NCI-H2081 treated with DMSO at 0.1 percent for 48 hours (cell line): Measurements from ENCODE around the gene HDGF.

ENCODE experiments used
- DNase-seq: peaks from one replicate; lab custom pipeline; 2025; lab: John Stamatoyannopoulos, UW

The HDGF gene

DNA sequence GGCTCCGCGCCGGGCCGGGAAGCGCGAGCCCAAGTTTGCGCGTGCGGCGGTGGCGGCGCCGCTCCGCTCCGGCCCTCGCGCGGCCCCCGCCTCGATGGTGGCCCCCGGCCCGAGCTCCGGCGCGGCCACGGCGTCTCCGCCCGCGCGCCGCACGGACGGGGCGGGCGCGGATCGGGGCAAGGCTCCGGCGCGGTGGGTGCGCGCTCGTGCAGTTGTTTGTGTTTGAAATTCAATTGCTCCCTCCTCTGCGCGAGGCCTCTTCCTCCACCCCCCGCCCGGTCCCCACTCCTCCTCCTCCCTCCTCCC, at the start of gene HDGF:
HDGF (minus strand) TSS at position 225 of the 306 bp plus-strand sequence. CDS start 246 bp downstream, outside the sequence.
- DNase-seq = no peak

DNA sequence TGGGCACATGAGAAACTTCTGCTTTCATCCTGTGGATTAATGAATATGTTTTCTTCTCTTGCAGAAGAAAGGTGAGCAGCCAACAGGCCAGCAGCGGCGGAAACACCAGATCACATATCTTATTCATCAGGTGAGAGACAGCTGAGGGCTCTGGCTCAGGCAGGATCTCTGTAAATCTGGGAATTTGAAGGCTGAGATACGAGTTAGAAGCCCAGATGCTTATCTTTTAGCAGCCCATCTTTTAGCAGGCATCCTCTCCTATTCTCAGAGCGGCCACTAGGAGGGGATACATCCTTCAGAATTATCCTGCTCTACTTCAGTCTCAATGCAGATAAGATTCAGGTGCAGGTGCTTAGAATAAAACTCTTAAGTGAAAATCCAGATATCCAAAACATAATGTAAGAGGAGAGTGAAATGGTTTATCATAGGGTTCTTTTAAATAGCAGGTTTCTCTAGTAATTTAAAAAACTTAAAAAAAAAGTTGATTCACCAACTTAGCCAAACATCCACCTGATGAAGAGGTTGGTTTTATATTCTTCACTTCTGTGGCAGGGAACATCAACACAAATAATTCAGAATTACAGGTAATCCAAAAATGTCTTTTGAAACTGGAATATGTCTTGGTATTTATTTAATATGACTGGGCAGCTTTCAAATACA, 45.9 kb upstream of the HDGF start:
- DNase-seq = no peak

DNA sequence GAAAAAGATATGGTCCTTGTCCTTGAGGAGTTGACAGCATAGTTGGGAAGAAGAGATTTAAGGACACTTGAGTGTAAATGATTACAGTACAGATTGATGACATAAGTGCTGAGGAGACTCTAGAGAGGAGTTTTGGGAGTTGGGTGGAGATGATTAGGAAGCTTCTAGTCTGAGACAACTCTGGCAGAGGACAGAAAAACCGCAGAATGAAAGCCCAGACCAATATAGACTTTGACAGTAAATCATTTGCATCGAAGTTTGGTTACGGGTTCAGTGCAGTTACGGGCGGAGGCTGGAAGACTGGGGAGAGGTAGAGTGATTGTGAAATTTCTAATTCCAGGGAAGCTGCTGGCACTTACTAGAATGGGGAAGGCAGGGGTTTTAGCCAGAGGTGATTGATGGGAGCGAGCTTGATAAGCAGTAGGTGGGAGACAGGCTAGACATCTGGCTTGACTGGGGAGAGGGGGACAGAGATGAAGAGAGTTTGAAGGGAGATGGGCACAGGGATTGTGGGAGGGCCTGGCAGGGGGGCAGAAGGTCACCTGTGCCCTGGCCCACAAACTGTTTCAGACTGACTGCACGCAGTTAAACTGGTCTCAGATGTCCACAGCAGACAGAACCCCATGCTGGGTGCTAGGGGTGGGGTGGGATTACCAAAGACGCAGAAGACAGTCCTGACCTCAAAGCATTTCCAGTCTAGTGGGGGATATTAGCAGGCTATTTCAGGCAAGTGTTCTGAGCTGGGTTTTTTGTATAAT, 45.0 kb upstream of the HDGF start:
- no peak for DNase-seq

DNA sequence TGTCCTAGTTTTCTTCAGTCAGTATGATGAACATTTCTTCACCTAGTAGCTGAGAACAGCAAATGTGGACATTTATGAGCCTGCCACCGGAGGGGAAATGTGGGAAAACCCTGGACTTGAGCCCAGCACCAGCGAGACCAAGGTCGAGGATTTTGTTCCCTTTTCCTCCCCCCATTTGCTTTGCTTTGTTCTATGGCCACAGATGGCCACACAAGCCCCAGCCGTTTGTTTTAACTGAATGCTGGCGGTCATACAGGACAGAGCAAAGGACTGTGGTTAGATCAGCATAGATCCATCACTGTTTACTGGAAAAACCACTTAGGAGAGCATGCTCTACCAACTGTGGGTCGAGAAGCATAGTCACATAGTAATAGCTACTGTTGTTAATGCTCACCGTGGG, 44.3 kb upstream of the HDGF start:
- no peak for DNase-seq

DNA sequence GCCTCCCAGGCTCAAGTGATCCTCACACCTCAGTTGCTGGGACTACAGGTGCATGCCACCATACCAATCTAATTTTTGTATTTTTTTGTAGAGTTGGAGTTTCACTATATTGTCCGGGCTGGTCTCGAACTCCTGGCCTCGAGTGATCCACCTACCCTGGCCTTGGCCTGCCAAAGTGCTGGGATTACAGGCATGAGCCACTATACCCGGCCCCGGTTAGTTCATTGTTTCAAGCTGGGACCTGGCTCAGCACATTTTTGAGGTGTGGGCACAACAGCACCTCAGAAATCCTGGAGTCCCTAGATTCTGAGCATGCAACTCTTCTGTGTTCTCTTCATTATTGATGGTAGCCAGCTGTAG, 43.9 kb upstream of the HDGF start:
- no peak for DNase-seq

DNA sequence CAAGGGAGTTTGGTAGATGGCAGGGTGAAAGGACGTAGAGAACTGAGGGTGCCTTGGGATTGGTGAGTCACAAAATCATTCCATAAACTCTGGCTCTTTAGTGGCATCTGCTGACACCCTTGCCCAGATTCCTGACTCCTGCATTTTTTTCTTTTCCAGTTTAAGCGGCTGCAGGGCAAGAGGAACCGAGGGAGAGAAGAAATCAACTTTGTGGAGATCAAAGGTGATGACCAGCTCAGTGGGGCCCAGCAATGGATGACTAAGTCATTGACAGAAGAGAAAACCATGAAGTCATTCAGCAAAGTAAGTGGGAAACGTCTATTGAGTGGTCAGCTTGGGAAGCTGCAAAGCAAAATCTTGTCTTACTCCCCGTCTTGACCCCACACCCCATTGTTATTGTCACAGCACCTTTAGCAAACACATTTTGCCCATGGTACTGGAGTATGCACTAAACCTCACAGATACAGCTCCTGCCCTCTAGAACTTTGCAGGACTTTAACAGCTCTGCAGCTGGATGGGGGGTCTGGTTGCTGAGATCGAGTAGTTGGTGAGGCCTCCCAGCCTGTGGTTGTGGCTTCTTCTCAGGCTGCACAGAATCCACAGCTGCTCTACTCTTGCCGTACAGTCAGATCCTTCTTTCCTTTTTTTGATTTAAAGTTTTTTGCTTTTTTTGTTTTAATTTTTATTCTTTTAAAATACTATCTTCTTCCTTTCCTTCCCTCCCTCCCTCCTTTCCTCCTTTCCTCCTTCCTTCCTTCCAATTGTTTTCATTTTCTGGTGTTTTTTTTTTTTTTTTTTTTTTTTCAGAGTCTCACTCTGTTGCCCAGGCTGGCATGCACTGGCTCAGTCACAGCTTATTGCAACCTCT, 43.3 kb upstream of the HDGF start:
- no peak for DNase-seq

DNA sequence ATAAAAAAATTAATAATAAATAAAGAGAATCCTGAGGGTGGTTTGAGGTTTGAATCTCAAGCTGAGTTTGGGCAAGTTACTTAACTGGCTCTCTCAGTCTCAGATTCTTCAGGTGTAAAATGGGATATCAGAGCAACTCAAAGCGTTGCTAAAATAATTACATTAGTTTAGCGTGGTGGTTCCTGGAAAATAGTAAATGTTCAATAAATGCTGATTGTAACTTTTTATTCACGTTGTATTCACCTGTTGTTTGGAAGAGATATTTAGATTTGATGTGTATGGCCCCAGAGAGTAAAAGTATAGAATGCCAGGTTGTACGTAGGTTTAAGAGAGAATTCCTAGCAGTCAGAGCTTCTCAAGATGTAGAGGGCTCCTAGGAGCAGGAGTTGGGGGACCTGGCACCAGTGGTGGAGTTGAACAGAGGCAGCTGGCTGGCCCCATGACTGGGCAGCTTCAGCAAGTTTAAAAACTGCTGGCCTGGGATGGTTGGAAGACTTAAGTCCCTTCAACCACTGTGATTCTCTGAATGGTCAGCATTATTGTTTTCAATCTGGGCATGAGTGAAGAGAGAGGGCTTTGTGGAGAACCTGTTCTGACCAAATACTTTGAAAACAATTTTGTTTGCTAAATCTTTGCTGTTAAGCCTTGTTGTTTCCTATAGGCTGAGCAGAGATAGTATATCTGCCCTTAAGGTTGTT, 38.3 kb upstream of the HDGF start:
- DNase-seq = no peak

DNA sequence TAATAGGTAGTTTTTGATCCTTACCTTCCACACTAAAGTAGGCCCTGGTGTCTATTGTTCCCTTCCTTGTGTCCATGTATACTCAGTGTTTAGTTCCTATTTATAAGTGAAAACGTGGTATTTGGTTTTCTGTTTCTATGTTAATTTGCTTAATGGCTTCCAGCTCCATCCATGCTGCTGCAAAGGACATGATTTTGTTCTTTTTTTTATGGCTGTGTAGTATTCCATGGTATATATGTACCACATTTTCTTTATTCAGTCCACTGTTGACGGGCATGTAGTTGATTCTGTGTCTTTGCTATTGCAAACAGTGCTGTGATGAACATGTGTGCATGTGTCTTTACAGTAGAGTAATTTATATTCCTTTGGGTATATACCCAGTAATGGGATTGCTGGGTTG, 36.7 kb upstream of the HDGF start:
- DNase-seq = no peak

DNA sequence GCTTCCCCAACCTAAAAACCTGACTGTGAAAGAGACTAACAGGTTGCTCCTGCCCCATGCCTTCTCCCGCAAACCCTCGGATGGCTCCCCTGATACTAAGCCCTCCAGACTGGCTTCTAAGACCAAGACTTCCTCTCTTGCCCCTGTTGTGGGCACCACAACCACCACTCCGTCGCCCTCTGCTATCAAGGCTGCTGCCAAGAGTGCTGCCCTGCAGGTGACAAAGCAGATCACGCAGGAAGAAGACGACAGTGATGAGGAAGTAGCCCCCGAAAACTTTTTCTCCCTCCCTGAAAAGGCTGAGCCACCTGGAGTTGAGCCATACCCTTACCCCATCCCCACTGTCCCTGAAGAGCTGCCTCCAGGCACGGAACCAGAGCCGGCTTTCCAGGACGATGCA, 35.2 kb upstream of the HDGF start:
- no peak for DNase-seq

DNA sequence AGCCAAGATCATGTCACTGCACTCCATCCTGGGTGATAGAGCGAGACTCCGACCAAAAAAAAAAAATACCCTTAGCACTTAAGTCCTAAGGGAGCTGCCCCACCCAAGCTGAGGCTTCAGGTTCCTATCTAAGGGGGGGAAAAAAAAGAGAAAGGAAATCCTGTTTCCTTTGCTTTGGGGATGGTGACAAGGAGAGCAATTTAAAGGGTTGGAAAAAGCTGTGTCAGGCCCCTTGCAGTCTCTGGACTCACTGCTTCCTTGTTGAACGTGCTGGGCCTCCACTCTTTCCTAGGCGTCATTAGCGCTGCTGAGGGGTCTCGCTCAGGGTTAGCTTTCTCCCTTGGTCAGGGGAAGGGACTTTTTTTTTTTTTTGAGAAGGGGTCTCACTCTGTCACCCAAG, 34.0 kb upstream of the HDGF start:
- DNase-seq = no peak

DNA sequence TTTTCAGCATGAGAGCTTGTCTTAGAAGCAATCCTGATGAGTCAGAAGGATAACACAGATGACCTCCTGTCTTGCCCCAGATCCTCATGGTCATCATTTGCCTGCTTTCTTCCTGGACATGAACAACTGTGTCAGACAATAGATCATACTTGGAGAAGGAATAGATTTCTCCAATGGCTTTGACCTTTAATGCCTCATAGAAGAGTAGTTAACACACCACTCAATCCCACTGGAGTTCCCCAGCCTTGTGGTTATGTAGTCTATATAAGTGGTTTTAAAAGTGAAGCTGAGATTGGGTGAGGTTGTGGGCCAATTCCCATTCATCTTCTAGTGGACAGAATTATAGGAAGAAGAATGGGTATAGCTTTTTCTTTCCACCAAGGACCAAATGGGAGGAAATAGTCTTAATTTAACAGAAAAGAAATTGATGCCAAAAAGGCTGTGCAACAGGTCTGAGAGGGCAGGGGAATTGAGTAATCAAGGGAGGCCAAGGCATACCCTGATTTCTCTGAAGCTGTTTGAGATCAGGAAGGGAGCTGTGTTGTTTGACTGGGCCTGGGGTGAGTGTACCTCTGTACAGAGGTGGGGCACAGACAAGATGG, 30.2 kb upstream of the HDGF start:
- DNase-seq = no peak

DNA sequence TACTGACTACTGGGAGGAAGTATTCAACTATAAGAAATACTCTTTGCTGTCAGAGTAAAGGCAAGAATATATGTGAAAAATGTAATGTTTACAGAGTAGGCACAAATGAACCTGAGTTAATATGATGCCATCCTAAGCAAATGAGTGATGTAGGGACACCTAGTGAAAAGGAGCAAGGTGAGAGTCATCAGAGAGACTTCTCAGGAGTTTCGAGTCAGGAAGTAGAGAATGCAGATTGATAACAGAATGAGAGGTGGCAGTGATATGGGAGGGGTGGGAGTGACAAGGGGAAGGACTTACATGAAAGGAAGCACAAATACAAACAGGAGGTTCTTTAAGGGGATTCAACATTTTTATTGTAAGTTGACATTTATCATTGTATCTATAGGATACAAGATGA, 26.1 kb upstream of the HDGF start:
- no peak for DNase-seq

DNA sequence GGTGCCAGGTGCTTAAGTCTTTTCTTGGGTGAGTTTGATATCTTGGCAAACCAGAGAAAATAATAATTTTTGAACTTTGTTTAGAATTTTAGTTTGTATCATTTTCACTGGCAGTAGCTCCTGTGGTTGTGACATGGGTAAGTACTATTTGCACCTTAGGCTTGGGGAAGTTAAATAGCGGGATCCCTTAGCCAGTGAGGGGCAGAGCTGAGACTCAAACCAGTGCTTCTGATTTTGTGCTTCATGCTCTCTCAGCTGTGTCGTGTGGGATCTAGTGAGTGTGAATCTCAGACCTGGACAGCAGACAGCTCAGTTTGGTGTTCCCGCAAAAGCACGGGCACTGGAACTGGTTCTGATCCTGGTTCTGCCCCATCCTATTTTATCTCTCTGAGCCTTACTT, 25.5 kb upstream of the HDGF start:
- DNase-seq = no peak

DNA sequence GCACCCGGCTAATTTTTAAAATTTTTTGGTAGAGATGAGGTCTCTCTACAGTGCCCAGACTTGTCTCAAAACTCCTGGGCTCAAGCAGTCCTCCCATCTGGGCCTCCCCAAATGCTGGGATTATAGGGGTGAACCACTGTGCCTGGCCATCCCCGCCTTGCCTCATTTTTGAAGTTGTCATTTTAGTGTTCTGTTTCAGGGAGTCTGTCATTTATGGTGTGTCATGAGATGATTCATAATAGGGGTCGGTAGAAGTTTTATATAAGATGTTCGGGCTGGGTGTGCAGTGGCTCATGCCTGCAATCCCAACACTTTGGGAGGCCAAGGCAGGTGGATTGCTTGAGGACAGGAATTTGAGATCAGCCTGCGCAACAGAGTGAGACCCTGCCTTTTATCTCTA, 24.3 kb upstream of the HDGF start:
- DNase-seq = no peak

DNA sequence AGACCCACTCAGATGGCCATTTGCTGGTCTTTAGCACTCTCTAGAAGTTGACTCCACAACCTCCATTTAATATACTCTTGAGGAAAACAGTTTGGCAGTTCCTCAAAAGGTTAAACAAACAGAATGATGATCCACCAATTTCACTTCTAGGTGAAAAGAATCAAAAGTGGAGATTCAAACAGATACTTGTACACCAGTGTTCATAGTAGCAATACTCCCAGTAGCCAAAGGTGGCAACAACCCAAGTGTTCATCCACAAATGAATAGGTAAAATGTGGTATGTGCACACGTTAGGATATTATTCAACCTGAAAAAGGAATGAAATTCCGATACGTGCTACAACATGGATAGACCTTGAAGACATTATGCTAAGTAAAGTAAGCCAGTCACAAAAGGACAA, 22.1 kb upstream of the HDGF start:
- DNase-seq = no peak

DNA sequence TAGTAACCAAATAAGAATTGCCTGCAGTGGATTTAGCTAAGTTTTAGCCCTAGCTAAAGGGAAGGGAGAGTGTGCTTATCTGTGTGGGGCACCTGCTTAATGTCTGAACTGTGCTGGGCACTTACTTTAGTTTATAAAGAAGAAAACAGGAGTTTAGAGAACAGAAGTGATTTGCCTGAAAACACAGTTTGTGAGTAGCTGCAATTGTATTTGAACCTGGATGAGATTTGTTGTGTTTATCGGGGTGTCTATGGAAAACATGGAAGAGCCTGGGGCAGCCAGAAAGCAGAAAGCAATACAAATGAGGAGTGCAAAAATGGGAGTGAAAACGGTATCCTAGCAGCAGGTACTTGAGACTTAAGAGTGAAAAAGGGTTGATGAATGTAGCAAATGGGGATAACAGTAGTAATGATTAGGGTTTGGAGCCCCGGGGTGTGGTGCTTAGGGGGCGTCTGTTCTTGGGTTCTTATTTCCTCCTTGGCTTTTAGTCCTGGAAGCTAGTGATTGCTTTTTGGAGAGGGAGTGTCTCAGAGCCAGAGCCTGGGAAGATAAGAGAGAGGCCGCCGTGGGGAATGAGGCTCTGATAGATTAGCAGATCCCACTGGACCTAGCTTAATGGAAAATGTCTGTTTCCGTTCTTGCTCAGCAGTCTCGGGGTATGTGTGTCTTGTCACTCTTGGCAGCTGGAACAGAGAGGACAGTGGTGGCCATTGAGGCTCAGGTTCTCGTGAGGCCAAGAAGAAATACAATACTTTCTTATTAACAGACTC, 21.4 kb upstream of the HDGF start:
- no peak for DNase-seq

DNA sequence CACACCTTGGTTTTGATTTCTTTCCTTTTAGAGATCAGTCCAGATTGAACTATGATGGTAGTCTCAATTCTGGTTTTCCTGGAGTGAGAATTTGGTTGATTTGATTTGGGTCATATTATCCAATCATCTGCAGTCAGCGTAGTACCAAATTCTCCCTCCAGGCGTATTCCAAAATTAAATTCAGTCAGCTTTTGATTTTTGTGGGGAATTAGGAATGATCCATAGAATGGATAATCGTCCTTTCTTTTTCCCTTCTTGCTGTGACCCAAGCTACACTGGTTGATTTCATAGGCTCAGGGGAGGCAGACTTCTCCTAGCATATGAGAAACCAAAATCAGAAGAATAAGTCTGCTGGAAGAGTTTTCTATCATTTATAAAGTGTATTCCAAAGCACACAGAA, 20.7 kb upstream of the HDGF start:
- no peak for DNase-seq

DNA sequence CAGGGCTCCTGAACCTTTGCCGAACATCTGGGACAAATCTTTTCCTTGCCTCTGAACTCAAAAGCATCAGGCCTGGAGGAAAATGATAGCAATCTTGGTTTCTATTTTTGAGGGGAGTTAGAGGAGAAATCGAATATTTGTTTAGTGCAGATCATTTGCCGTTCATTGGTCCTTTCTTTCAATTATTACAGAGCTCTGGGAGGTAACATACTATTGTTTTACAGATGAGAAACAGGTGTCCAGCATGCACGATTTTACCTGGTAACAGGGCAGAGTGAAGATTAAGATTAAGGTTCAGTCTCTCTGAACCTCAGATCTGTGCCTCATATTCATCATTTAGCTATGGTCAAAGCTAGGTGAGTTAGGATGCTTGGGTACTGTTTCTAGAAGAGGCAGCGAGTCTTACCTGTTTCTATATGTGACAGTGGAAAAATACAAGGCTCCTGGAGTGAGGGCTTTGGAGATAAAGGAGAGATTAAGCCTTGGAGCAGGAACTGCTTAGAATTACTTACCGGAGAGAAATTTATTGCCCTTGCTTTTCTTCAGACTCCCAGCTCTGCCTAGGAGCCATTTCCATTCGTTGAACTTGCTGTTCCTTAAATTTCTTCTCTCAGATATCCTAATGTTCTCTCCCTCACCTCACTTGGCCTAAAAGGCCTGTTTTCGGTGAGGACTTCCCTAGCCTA, 17.3 kb upstream of the HDGF start:
- no peak for DNase-seq

DNA sequence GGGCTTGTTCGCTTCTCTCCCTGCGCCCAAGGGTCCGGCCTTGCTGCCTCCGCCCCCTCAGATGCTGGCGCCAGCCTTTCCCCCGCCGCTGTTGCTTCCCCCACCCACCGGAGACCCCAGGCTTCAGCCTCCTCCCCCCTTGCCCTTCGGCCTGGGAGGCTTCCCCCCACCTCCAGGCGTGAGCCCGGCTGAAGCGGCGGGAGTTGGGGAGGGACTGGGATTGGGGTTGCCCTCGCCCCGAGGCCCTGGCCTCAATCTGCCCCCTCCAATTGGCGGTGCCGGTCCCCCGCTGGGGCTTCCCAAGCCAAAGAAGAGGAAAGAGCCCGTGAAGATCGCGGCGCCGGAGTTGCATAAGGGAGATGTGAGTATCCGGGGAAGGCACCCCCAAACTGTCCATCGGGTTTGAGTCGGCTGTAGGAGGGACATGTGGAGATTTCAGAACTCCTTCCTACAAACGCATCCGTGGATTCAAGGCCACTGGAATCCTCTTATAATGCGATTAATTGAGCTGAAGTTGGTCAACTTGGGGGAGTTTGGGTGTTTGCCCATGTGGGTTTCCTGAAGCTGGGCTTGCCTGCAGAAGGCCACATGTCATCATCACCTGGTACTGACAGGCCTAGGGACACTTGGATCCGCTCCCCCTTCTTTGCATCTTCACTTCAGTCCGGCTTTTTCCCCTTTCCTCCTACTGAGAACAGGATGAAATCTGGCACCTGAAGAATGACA, 16.6 kb upstream of the HDGF start:
- DNase-seq = no peak
